Measurements from ENCODE around the gene TMEM132A. TPM values are rescaled to one million over a fixed set of nuclear protein-coding genes. Genes with fewer than 3 reads are reported as not detected.

Gene TMEM132A
- total and polyA plus RNA-seq, 4 donors: 0.60 to 1.6 (median 1.1) TPM

DNA sequence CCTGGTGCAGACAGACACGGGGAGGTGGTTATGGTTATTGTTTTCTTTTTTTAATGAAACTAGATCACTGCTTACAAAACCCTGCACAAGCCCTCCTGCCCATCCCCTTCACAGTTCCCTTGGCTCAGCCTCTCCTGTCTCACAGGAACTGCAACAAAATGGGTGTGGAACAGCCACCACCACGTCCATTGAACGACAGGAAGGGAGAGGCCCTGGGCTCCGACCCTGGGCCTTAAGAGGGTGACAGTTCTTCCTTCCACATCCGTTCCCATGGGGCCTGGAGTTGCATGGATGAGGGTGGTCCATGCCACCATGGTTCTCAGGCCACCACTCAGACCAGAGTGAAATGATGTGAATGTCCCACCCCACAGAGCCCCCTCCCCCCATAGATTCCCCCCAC, 33.6 kb upstream of the TMEM132A start:
- H3K36me3 ChIP-seq (ENCODE audit: control insufficient read depth in 4 of 4, insufficient read depth in 3 of 4, low read depth in 1 of 4, low read length in 3 of 4): peaks cover 2 to 48% (median 24%) of the 10 kb centered on the region in 4 donors
- H3K9me3 ChIP-seq (ENCODE audit: control insufficient read depth in 4 of 4, low read length in 3 of 4): no peaks in the 10 kb centered on the region
- no peaks in the 10 kb centered on the region for H3K27me3 ChIP-seq (ENCODE audit: control insufficient read depth in 4 of 4, insufficient read depth in 4 of 4, low read length in 3 of 4)
- no peak for DNase-seq (ENCODE audit: low spot score)
- peaks cover 0 to 7% (median 0%) of the 10 kb centered on the region in 4 donors for H3K4me1 ChIP-seq (ENCODE audit: control insufficient read depth in 4 of 4, insufficient read depth in 4 of 4, low read length in 3 of 4)
- no peak overlapping the region for H3K9ac ChIP-seq (ENCODE audit: low read depth in 1 of 2, low read length in 2 of 2)
- WGBS: 68% methylated on average over 5 of the region's 5 CpGs
- no peak overlapping the region for H3K4me3 ChIP-seq (ENCODE audit: low read depth in 1 of 3, low read length in 3 of 3)
- no peak for TF ChIP-seq GABPA (IDR thresholded peaks at IDR 0.05 in 1 of 2, conservative IDR thresholded peaks at IDR 0.05 in 1 of 2)
- TF ChIP-seq TAF1 (conservative IDR thresholded peaks at IDR 0.05): no peak
- TF ChIP-seq HNF4A (conservative IDR thresholded peaks at IDR 0.05): no peak
- TF ChIP-seq ATF3 (IDR thresholded peaks at IDR 0.05): no peak
- TF ChIP-seq, protein P1, sequence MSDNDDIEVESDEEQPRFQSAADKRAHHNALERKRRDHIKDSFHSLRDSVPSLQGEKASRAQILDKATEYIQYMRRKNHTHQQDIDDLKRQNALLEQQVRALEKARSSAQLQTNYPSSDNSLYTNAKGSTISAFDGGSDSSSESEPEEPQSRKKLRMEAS (IDR thresholded peaks at IDR 0.05): no peak
- TF ChIP-seq SP1 (IDR thresholded peaks at IDR 0.05): no peak
- no peak for TF ChIP-seq RXRA (IDR thresholded peaks at IDR 0.05)
- TF ChIP-seq CTCF (IDR thresholded peaks at IDR 0.05; ENCODE audit: low read depth, low read length, missing input control): no peak
- no peak overlapping the region for H3K27ac ChIP-seq (ENCODE audit: low read depth in 1 of 2, low read length in 2 of 2)

DNA sequence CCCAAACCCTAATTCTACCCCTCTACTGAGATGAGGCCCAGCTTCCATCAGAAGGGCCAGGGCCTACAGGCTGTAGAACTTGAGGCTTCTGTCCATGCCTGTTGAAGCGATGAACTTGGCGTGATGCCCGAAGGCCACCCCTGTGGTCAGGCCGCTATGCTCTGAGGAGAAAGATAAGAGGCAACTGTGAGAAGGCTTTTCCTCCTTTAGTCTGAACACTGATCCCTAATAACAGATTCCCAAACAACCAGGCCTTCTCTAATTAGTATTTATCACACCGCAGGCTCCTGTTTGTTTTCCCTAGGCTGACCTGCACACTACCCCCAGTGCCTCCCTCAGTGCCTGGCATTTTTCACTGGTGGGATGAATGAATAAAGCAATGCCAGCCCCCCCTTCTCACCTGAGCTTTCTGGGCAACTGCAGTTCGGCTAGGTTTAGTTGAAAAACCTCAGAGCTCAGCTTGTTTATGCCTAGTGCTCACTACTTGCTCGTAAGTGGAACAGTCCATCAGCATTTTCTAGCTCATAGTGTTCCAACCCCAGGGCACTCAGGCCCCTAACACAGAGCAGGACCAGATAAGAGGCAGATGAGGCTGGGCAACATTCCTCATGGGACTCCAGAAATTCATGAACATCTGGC, 33.0 kb upstream of the TMEM132A start:
- TF ChIP-seq, protein P2, sequence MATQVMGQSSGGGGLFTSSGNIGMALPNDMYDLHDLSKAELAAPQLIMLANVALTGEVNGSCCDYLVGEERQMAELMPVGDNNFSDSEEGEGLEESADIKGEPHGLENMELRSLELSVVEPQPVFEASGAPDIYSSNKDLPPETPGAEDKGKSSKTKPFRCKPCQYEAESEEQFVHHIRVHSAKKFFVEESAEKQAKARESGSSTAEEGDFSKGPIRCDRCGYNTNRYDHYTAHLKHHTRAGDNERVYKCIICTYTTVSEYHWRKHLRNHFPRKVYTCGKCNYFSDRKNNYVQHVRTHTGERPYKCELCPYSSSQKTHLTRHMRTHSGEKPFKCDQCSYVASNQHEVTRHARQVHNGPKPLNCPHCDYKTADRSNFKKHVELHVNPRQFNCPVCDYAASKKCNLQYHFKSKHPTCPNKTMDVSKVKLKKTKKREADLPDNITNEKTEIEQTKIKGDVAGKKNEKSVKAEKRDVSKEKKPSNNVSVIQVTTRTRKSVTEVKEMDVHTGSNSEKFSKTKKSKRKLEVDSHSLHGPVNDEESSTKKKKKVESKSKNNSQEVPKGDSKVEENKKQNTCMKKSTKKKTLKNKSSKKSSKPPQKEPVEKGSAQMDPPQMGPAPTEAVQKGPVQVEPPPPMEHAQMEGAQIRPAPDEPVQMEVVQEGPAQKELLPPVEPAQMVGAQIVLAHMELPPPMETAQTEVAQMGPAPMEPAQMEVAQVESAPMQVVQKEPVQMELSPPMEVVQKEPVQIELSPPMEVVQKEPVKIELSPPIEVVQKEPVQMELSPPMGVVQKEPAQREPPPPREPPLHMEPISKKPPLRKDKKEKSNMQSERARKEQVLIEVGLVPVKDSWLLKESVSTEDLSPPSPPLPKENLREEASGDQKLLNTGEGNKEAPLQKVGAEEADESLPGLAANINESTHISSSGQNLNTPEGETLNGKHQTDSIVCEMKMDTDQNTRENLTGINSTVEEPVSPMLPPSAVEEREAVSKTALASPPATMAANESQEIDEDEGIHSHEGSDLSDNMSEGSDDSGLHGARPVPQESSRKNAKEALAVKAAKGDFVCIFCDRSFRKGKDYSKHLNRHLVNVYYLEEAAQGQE (IDR thresholded peaks at IDR 0.05): no peak
- TF ChIP-seq HNF4G (IDR thresholded peaks at IDR 0.05): no peak
- no peak for TF ChIP-seq RAD21 (IDR thresholded peaks at IDR 0.05)
- TF ChIP-seq FOXA2 (IDR thresholded peaks at IDR 0.05): no peak
- TF ChIP-seq TAF1 (conservative IDR thresholded peaks at IDR 0.05): no peak
- TF ChIP-seq, protein P1 (IDR thresholded peaks at IDR 0.05): no peak
- TF ChIP-seq NR2F2 (IDR thresholded peaks at IDR 0.05): no peak
- no peak for TF ChIP-seq ZBTB33 (IDR thresholded peaks at IDR 0.05)
- no peak for TF ChIP-seq ATF3 (IDR thresholded peaks at IDR 0.05)
- peaks cover 2 to 53% (median 28%) of the 10 kb centered on the region in 4 donors for H3K36me3 ChIP-seq (ENCODE audit: control insufficient read depth in 4 of 4, insufficient read depth in 3 of 4, low read depth in 1 of 4, low read length in 3 of 4)
- no peak overlapping the region for H3K27ac ChIP-seq (ENCODE audit: low read depth in 1 of 2, low read length in 2 of 2)

More for the DNA sequence above, 33.0 kb upstream of the TMEM132A start:
- peaks cover 0 to 7% (median 0%) of the 10 kb centered on the region in 4 donors for H3K4me1 ChIP-seq (ENCODE audit: control insufficient read depth in 4 of 4, insufficient read depth in 4 of 4, low read length in 3 of 4)
- H3K4me3 ChIP-seq (ENCODE audit: low read depth in 1 of 3, low read length in 3 of 3): no peak overlapping the region
- no peaks in the 10 kb centered on the region for H3K27me3 ChIP-seq (ENCODE audit: control insufficient read depth in 4 of 4, insufficient read depth in 4 of 4, low read length in 3 of 4)
- WGBS: 83% methylated on average over 7 of the region's 7 CpGs
- peak; percentile 71 for DNase-seq (ENCODE audit: low spot score)
- H3K9me3 ChIP-seq (ENCODE audit: control insufficient read depth in 4 of 4, low read length in 3 of 4): no peaks in the 10 kb centered on the region
- H3K9ac ChIP-seq (ENCODE audit: low read depth in 1 of 2, low read length in 2 of 2): no peak overlapping the region
